ENCODE measurements around the gene SLC8B1.
A peak's percentile ranks its signal among the peaks of the same experiment; 100 is the strongest.
"Not testable (repeated sequence)": the region's sequence is repeated elsewhere in the genome, so short reads cannot be mapped to it uniquely, and the experiment has no call there.

The SLC8B1 gene

DNA sequence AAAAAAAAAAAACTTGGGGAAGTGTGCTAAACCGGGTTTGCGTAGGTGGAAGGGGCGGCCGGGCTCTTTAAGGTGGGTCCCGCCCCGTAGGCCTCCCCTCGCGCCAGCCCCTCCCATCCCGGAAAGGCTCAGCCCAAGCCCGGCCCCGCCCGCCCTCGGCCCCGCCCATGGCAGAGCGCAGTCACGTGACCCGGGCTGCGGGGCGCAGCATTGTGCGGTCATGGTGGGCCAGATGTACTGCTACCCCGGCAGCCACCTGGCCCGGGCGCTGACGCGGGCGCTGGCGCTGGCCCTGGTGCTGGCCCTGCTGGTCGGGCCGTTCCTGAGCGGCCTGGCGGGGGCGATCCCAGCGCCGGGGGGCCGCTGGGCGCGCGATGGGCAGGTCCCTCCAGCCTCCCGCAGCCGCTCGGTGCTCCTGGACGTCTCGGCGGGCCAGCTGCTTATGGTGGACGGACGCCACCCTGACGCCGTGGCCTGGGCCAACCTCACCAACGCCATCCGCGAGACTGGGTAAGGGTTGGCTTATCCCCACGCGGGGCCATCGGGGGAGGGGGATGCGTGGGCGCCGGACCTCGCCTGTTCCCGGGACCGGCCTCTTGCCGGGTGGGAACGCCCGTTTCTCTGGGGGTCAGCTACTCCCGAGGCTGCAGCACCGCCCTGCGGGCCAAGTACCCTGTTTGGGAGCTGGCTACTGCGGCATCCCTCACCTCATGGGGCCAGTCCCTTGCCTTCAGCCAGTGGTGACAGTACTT is 23.6 kb upstream of the SLC8B1 start, which contains the start of gene PLBD2:
Gene PLBD2 (plus strand): TSS at position 207 of the 752 bp plus-strand sequence. CDS start 14 bp downstream, at position 221.
- DNase-seq (ENCODE audit: low spot score), result peak; percentile 99

DNA sequence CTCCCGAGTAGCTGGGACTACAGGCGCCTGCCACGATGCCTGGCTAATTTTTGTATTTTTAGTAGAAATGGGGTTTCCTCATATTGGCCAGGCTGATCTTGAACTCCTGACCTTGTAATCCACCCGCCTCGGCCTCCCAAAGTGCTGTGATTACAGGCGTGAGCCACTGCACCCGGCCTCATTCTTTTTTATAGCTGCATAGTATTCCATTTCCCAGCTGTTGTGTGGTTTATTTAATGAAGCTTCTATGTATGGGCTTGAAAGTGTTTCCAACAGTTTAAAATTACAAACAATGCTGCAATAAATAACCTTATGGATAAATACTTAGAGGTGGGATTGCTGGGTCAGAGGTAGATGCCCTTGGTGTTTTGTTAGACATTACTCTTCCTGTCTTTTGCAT is 19.3 kb upstream of the SLC8B1 start:
- DNase-seq (ENCODE audit: low spot score), result not testable (repeated sequence)

DNA sequence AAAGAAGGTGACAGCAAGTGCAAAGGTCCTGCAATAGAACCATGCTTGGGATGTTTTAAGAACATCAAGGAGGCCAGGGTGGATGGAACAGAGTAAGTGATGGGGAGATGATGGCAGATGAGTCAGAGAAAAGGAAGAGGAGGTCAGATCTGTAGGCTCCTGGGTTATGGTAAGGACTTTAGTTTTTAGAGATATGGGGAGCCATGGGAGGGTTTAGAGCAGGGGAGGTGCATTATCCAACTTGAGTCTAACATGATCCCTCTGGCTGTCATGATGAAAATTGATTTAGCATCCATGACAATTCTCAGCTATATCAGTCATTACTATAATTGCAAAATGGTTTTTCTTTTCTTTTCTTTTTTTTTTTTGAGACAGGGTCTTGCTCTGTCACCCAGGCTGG is 16.2 kb upstream of the SLC8B1 start:
- no peak for DNase-seq (ENCODE audit: low spot score)

DNA sequence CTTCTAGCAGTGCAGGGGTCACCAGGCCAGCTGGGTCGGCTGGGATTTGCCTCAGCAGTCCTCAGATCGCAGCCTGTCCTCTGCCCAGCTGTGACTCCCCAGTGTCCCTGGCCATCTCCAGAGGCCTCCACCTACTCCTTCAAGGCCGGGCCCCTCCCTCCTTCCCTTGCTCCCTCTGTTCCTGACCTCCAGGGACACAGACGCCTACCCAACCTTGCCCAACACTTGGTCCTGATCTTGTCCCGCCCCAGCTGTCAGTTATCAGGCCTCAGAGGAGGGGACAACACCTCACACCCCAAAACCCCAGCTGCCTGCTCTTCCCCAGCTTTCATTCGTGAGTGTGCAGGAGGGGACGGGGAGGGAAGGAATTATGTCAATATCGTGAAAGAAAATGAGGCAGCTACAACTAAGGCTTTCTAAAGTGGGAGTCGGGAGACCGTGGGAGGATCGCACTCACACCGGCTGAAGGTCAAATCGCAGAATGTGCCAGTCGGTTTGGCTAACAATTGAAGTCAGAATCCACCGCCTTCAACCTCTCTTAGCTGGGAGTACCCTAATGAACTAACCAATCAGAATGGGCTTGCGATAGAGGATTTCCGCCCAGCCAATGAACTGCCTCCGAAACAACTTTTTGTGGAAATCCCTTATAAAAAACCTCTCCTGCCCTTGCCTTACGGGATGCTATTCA is 14.1 kb upstream of the SLC8B1 start:
- no peak for DNase-seq (ENCODE audit: low spot score)

DNA sequence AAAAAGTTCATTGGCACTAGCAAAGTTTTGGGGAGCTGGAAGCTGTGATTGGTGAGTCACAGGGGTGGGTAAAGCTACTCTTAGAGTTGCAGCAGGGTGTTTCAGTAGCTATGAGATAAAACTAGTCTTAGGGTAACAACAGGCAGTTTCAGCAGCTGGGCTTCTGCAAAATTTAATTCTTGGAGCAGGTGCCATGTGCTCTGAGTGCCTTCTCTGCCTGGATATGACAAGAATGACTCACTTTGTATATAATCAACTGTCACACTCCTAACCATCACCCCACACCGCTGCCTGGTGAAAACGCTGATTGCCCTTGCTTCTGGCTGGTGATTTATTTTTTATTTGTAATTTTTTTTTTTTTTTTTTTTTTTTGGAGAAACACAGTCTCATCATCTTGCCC is 13.0 kb upstream of the SLC8B1 start:
- DNase-seq (ENCODE audit: low spot score), result no peak

DNA sequence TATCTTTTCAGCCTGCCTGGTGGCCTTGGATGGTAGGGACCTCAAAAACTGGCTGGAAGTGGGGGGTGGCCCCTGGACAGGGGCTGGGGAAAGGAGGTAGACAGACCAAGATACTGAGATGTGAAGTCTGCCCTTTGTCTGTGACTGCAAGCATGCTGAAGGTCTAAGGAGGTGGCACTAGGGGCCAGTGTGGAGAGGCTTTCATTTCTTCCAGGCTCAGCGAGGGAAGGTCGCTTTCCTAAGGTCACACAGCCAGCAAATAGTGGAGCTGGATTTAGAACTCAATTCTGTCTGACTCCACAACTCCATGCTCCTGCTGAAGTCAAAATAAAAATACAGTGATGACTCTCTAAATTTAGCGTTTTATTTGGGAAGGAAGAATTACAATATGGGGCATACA is 12.2 kb upstream of the SLC8B1 start:
- no peak for DNase-seq (ENCODE audit: low spot score)

DNA sequence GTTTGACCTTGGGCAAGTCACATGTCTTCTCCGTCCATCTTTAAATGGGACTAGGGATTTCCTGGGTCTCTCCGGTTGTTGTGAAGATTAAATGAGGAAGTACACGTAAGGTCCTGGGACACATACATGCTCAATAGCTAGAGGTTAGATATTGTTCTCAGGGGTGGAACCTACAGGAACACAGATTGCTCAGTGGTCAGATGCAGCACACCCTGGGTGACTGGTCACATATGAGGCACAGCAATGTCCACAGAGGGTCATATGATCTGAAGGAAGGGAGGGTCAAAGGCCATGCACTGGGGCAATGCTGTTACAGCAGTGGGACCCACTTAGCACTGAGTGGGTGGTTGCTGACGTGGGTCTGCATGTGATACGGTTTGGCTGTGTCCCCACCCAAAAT is 11.4 kb upstream of the SLC8B1 start:
- DNase-seq (ENCODE audit: low spot score), result no peak

DNA sequence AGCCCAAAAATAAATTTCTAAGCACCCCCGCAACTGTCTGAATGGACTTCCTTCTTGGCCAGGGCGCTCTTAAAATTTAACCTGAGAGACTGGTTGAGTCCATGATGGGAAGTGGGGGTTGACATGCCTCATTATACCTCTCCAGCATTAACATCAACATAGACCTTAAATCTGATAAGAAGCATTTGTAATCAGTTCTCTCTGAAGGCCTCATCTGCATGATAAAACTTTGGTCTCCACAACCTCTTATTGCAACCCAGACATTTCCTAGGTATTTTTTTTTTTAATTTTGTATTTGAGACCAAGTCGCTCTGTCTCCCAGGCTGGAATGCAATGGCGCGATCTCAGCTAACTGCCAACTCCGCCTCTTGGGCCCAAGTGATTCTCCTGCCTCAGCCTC is 10.4 kb upstream of the SLC8B1 start:
- no peak for DNase-seq (ENCODE audit: low spot score)

DNA sequence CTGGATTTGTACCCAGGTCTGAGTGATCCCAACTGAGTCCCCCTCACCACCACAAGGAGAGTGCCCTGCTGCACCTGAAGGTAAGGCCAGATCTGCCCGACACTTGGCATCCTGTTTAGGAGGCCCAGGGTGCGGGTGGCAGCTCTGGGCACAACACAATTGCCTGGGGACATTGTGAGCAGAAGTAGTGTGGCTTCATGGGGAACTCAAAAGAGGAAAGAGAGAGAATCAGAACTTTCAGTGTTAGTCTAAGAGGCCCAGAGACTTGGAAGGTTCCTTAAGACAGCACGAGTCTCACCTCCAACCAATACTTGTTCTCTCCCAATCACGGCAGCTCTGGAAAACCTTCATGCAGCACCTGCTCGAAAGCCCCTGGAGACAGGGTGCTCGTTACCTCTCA is 6.6 kb upstream of the SLC8B1 start:
- DNase-seq (ENCODE audit: low spot score), result no peak

DNA sequence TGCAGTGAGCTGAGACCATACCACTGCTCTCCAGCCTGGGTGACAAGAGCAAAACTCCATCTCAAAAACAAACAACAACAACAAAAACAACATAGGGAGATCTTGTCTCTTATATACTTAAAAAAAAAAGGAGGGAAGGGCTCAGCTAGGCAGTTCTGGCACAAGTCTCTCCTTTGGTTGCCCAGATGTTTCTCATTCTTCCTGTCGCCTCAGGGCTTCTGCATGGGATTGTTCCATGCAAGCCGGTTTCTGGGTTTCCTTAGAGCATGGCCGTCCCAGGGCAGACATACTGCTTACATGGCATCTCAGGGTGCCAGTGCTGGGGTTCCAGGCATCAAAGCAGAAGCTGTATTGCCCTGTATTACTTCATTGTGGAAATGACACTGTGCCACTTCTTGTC is 5.2 kb upstream of the SLC8B1 start:
- DNase-seq (ENCODE audit: low spot score), result no peak

DNA sequence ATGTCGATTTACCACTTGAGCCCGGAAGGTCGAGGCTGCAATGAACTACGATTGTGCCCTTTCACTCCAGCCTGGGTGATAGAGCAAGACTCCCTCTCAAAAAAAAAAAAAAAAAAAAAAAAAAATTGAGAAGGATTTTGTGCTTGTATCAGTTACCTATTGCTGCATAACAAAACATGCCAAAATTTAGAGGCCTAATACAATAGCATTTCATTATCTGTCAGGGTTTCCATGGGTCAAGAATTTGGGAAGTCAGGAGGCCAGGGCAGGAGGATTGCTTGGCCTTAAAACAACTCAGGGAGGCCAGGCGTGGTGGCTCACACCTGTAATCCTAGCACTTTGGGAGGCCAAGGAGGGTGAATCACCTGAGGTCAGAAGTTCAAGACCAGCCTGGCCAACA is 4.6 kb upstream of the SLC8B1 start:
- DNase-seq (ENCODE audit: low spot score), result no peak

DNA sequence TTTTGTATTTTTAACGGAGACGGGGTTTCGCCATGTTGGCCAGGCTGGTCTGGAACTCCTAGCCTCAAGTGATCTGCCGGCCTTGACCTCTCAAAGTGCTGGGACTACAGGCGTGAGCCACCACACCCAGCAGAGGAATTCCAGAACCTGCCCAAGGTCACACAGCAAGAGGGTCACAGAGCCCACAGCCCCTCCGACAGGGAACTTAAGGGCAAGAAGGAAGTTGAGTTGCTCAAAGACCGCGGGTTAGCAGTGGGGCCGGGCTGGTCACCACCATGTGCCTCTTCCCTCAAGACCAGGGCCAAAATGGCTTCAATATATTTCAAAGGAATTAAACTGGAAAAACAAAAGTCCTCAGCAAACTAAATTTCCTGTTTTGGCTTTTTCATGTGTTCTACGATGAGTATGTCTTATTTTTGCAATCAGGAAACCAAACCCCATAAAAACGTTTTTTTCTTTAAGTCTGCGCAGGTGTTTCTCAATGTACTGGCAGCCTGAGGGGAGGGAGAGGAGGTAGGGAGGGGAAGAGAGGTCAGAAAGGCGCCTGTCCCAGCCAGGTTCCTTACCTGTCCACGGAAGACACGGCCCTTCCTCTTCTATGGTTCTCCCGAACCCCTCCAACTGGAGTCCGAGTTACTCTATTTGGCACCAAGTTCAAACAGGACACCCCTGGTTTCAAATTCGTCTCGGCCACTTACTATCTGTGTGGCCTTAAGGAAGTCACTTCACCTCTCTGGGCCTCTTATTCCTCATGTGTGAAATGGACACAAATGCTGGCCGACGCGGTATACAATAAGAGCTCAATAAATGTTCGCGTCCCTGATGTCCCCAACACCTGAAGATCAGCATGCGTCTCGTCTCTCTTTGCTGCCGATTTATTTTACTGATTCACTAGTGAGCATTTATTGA is 778 bp downstream of the SLC8B1 start:
- no peak for DNase-seq (ENCODE audit: low spot score)

DNA sequence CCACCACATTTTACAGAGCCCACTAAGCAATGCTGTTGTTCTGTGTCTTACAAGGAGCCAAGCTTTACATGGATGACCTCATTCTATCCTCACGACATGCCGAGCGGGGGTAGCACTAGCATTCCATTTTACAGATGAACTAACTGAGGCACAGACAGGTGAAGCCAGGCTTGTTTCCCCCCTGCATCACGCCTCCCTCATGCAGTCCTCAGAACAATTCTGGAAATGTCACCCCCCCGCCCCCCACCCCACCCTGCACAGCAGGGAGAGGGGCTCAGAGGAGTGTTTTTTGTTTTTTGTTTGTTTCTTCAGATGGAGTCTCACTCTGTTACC is 1.5 kb downstream of the SLC8B1 start:
- DNase-seq (ENCODE audit: low spot score), result no peak

DNA sequence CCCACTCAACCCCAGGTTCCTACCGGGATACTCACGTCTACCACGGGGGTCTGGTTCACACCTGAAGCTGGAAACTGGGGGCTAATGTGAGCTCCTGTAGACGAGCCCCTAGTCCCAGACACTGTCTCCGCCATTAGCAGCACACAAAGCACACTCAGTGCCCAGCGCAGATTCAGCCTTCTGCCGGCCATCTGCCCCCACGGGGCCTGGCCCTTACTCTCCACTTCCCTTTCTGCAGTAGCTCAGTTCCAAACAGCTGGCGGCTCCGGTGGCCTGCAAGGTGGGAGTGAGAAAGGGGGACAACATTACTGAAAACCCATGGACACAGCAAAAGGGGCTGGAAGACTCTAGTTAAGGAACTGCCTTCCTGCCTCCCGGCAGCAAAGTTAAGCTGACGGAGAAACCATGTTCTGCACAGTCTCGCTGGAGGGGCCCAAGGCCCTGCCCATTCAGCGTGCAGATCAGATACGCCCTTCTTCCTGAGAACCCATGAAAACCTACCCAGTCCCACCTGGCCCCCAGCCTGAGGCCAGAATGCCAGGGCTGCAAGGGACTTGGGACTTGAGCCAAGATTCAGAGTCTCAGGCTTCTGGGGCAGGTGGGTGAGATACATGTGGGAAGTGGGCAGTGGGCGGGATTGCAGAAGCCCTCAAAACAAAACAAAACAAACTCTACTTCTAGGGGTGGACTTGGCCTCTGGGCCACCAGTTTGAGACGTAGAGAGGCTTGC is 2.1 kb downstream of the SLC8B1 start:
- DNase-seq (ENCODE audit: low spot score), result no peak

DNA sequence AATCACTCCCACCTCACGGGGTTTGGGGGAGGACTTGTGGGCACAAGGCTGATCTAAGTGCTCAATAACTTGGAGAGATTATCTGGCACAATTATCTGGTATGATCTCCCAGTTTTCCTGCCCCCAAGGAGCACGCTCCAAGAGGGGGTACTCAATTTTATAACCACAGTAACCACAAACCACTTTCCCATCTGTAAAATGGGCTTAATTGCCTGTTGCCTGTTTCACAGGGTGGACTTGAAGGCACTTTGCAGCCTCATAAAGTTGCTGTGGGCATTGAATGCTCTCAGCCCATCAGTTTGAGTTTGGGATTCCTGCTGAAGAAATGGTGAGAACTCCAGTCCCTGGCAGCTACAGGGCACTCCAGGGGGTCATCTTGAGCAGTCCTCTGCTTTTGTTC is 4.4 kb downstream of the SLC8B1 start:
- no peak for DNase-seq (ENCODE audit: low spot score)

DNA sequence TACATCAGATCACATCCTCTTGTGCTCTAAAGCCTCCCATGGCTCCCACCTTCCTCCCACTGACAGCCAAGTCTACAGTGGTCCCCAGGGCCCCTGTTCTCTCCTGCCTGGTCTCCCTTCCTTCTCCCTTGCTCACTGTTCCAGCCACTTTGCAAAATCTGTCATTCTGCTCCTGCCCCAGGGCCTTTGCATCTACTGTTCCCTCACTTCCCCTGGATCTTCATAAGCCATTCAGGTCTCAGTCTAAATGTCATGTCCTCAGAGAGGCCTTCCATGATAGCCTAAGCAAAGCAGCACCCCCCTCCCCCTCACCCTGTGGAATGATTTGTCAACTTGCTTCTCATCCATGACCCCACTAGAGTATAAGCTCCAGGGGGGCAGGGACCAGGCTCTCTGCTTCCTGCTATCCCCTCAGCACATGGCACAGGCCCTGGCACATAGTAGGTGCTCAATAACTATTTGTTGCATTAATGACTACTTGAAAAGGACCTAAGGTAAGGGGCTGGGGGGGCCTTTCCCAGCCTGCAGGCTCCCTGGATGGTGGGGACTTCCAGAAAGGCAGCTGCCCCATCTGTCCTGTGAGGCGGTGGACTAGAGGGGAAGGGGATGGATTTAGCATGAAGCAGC is 5.0 kb downstream of the SLC8B1 start:
- DNase-seq (ENCODE audit: low spot score), result no peak

DNA sequence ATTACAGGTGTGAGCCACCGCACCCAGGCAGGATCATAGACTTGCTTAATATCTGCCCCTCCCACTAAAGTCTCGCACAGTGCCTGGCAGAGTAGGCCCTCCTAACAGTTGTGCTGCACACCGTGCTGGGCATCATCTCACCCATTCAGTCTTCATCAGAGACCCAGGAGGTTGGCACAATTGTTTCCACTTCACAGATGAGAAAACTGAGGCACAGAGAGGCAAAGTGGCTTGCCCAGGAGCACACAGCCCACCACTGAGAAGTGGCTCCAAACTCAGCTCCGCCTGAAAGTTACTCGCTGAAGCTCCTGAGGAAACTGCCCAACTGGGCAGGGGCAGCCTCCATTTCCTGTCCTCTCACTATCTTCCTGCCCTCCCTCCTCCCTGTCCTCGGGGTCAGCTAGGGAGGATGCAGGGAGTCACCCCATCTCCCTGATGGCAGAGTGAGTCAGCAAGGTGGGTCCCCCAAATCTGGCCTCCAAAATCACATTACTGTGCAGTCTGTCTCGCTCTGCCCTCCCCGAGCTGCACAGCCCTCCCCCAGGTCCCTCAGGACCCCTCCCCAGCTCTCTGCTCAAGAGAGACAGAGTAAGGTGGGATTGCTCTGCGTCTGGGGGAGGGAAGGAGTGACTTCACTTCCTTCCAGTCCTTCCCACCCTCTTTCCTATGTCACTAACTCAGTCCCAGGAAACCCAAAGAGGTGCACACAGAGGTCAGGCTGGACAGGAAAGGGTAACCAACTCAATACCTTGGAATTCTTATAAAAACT is 5.7 kb downstream of the SLC8B1 start:
- DNase-seq (ENCODE audit: low spot score), result no peak

DNA sequence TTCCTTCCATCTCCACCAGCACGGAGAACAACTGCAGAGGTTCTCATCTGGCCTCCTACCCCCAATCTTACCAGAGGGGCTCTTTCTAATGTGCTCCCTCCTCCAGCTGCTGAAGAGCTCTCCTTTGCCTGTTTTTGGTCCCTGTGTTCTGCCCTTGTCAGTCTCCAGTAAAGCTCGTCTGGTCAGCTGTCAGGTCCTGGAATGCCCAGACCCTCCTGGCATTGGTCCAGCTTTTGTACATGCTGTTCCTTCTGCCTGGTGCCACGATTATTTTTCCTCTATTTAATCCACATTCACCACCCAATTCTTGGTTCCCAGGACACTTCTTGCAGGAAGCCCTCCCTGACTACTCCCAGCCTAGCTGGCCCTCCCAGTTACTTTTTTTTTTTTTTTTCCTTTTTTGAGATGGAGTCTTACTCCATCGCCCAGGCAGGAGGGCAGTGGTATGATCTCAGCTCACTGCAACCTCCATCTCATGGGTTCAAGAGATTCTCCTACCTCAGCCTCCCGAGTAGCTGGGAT is 6.5 kb downstream of the SLC8B1 start:
- no peak for DNase-seq (ENCODE audit: low spot score)

DNA sequence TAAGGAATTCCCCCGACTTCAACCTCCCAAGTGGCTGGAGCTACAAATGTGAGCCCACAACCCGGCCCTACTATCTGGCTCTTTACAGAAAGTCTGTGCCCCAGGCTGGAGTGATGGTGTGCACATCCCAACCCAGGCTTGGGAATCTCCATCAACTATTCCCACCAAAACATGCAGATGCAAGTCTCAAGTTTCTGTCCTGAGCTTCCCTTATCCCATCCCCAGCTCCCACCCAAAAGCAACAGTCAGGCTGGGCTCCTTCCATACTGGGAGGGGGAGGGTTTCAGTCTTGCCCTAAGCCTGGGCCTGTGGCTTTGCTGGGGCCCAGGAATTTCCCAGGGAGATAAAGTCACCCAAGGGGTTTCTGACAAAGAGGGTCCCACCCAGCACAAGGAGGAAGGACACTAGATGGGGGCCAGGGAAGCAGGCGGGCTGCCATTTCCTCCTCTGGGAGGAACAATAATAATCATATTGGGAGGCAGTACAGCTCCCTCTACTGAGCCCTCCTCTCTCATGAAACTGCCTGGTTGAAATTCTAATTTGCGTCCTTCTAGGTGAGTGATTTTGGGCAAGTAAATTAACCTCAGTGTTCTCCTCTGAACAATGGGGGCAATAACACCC is 8.0 kb downstream of the SLC8B1 start:
- DNase-seq (ENCODE audit: low spot score), result no peak

DNA sequence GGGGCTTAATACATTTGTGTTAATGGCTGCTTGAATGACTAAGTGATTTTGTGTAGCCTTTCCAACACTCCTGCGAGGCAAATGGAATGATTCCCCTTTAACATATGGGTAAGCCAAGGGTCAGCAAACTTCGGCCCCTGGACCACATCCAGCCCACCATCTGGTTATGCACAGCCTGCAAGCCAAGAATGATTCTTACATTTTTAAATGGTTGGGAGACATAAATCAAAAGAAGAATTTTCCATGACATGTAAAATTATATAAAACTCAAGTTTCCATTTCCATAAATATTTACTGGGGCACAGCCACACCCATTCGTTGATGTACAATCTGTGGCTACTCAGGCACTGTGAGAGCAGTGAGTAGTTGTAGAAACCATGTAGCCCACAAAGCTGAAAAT is 9.0 kb downstream of the SLC8B1 start:
- DNase-seq (ENCODE audit: low spot score), result no peak

Data from D341Med (cell line).